Vagina (tissue), 2 donors: Measurements from ENCODE around the gene PIGN.

Experiments used
- CTCF ChIP-seq, 3 experiments: fragments of 450-650 bp in 2 of 3; fragments of 200-600 bp in 1 of 3; sonication (generic) in 1 of 3; IDR thresholded peaks; one replicate each; pipeline ENCODE4 v1.5.1; 2017 to 2019; ENCODE audit warnings: antibody characterized with exemption in 3 of 3, mild to moderate bottlenecking in 2 of 3, moderate library complexity in 2 of 3
- POLR2A ChIP-seq, 2 donors: fragments of 450-650 bp; IDR thresholded peaks; one replicate each; pipeline ENCODE4 v1.6.1; 2017; ENCODE audit warnings: antibody characterized with exemption in 2 of 2, mild to moderate bottlenecking in 2 of 2, moderate library complexity in 2 of 2

- TF ChIP-seq CTCF (IDR thresholded peaks at IDR 0.05) (no peak), POLR2A (IDR thresholded peaks at IDR 0.05) (no peak)
These were observed 89.2 kb downstream of the PIGN start for GRCh38 chr18:62097698-62098097.
